OCI-LY7 (cell line): ENCODE data around the gene RCOR1. TPM values are rescaled to one million over a fixed set of nuclear protein-coding genes. Genes with fewer than 3 reads are reported as not detected.

Experiments used
- BruUV-seq: library from RNA; stranded (reverse); fragments of 400-500 nt; replicated peaks from 2 replicates; lab custom pipeline; 2021; lab: Mats Ljungman, UMichigan
- CTCF ChIA-PET: fragments of 300-600 bp; sonication (Branson Sonifier 250); formaldehyde crosslinking; loops from one replicate; lab custom pipeline; 2022; ENCODE audit warnings: antibody characterized with exemption; ENCODE audit not compliant: unreplicated experiment; lab: Charles Lee
- POLR2A ChIA-PET: fragments of 300-600 bp; sonication (Branson Sonifier 250); formaldehyde crosslinking; loops from one replicate; lab custom pipeline; 2022; ENCODE audit warnings: antibody characterized with exemption; lab: Charles Lee
- DNase-seq: peaks from one replicate; pipeline ENCODE4 v3.0.0-alpha.2; 2015; ENCODE audit warnings: low spot score
- H2AFZ ChIP-seq: fragments of 200-600 bp; sonication (generic), shearing (Covaris generic); 2 replicates; pipeline ENCODE4 v1.6.1; 2014; ENCODE audit warnings: mild to moderate bottlenecking, antibody characterized with exemption, low read length, moderate library complexity
- H3K27ac ChIP-seq: fragments of 200-600 bp; sonication (generic); 2 replicates; pipeline ENCODE4 v1.5.1; 2014; ENCODE audit warnings: mixed run types, low read depth, mild to moderate bottlenecking, moderate library complexity, low read length, inconsistent platforms; ENCODE audit not compliant: poor library complexity, severe bottlenecking
- H3K36me3 ChIP-seq: fragments of 200-600 bp; sonication (generic); 2 replicates; pipeline ENCODE4 v1.6.1; 2014; ENCODE audit warnings: mild to moderate bottlenecking, antibody characterized with exemption, low read length, moderate library complexity, mixed read lengths; ENCODE audit not compliant: insufficient read depth
- H3K4me1 ChIP-seq: fragments of 200-600 bp; sonication (generic); 2 replicates; pipeline ENCODE4 v1.5.1; 2014; ENCODE audit warnings: mild to moderate bottlenecking, low read length; ENCODE audit not compliant: insufficient read depth, poor library complexity, severe bottlenecking
- H3K4me2 ChIP-seq: fragments of 200-600 bp; sonication (generic); 2 replicates; pipeline ENCODE4 v1.6.1; 2014; ENCODE audit warnings: mild to moderate bottlenecking, low read length
- H3K4me3 ChIP-seq: fragments of 200-600 bp; sonication (generic); 2 replicates; pipeline ENCODE4 v1.5.1; 2014; ENCODE audit warnings: mild to moderate bottlenecking, low read depth, low read length; ENCODE audit not compliant: poor library complexity, severe bottlenecking
- H3K79me2 ChIP-seq: fragments of 200-600 bp; sonication (generic); 2 replicates; pipeline ENCODE4 v1.6.1; 2016; ENCODE audit warnings: low read depth, mild to moderate bottlenecking, low read length, moderate library complexity, mixed read lengths; ENCODE audit not compliant: insufficient read depth
- H3K9me2 ChIP-seq: fragments of 200-600 bp; sonication (generic); 2 replicates; pipeline ENCODE4 v1.6.1; 2016; ENCODE audit warnings: mild to moderate bottlenecking, low read length, mixed read lengths; ENCODE audit not compliant: insufficient read depth
- H3K9me3 ChIP-seq: fragments of 200-600 bp; sonication (generic); 2 replicates; pipeline ENCODE4 v1.6.1; 2014; ENCODE audit warnings: mild to moderate bottlenecking, mixed run types, low read length, mixed read lengths
- H4K20me1 ChIP-seq: fragments of 200-600 bp; sonication (generic); 2 replicates; pipeline ENCODE4 v1.6.1; 2014; ENCODE audit warnings: mild to moderate bottlenecking, antibody characterized with exemption, low read length, moderate library complexity, mixed read lengths; ENCODE audit not compliant: insufficient read depth
- CTCF ChIP-seq: fragments of 200-600 bp; sonication (generic); conservative IDR thresholded peaks from 2 replicates; pipeline ENCODE4 v1.5.1; 2014; ENCODE audit warnings: mild to moderate bottlenecking, antibody characterized with exemption, low read length, moderate library complexity, mixed read lengths
- EZH2phosphoT487 ChIP-seq: fragments of 200-600 bp; sonication (generic); IDR thresholded peaks from 2 replicates; pipeline ENCODE4 v1.6.1; 2018; ENCODE audit warnings: low read depth, borderline replicate concordance, mild to moderate bottlenecking, mixed run types, antibody characterized with exemption, low read length, moderate library complexity, mixed read lengths
- intact Hi-C: fragments of 100-400 bp; cut with micrococcal nuclease; formaldehyde crosslinking; loops from one replicate; pipeline ENCODE4 v1.10.0; 2022; ENCODE audit not compliant: unreplicated experiment
- total RNA-seq, 2 experiments: library from RNA; depleted of rRNA in 1 of 2; stranded (reverse); fragments of >200 nt in 1 of 2; shearing (Covaris generic) in 1 of 2; gene quantifications; 2 replicates each; pipeline ENCODE4 v1.2.3, GENCODE V29; 2014 to 2022

The RCOR1 gene
- total RNA-seq, 2 experiments from 2014 or later, result 12.1 to 30.2 TPM

DNA sequence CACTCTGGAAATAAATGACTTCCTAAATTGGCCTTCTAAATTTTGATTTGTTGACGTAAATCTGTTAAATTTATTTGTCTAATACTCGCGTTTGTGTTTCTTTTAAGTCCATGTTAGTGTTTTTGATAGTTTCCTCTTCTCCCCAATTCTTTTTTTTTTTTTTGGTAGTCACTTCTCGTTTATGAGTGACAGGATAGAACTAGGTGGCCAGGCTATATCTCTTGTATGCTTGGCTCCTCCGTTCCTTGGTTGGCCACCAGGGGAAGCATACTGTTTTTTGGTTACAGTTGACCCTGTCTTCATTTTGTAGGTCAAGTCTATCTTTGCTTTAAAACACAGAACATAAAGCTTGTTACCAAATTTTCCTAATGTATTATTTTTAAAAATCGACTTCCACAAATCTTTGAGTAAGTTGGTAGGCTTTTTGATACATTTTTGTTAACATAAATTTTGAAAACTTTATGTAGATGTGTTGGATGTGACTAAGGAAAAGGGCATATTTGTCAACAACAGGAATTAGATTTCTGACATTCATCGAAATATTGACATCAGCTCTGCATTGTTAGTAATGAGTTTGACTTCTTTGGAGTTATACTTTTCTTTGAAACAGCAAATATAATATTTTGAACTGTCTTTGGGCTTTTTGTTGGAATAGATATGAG lies 2.2 kb downstream of the RCOR1 start:
- ChIA-PET CTCF (interaction anchor here (1.3 to 1.4 kb wide), 2 partner anchors 13 to 70 kb away, joined by 4 to 5 read pairs; no protein-coding TSS in a partner anchor), POLR2A (interaction anchor here (0.7 to 3.5 kb wide), 13 partner anchors 9 to 805 kb away, joined by 3 to 18 read pairs (median 4); no protein-coding TSS in a partner anchor)
- peak; percentile 90 for DNase-seq
- H3K9me2 ChIP-seq, result no peaks in the 10 kb centered on the region
- peak; percentile 96 for TF ChIP-seq CTCF
- no peak for TF ChIP-seq EZH2phosphoT487
- intact Hi-C loops, result loop anchor here (1.0 to 5.0 kb wide), 3 partner anchors 14 to 323 kb away; no protein-coding TSS in a partner anchor
- peak overlapping the region; percentile 83 for H3K4me2 ChIP-seq
- H3K79me2 ChIP-seq, result peaks cover 50% of the 10 kb centered on the region
- peak overlapping the region; percentile 83 for H3K4me3 ChIP-seq
- peaks cover 18% of the 10 kb centered on the region for H3K4me1 ChIP-seq
- H3K9me3 ChIP-seq, result no peaks in the 10 kb centered on the region
- H4K20me1 ChIP-seq, result peaks cover 17% of the 10 kb centered on the region; the same call in 1 of the 2 replicates
- no peak overlapping the region for H2AFZ ChIP-seq
- BruUV-seq, result no TSS peak
- peak overlapping the region; percentile 92 for H3K27ac ChIP-seq
- H3K36me3 ChIP-seq, result peaks cover 25% of the 10 kb centered on the region

DNA sequence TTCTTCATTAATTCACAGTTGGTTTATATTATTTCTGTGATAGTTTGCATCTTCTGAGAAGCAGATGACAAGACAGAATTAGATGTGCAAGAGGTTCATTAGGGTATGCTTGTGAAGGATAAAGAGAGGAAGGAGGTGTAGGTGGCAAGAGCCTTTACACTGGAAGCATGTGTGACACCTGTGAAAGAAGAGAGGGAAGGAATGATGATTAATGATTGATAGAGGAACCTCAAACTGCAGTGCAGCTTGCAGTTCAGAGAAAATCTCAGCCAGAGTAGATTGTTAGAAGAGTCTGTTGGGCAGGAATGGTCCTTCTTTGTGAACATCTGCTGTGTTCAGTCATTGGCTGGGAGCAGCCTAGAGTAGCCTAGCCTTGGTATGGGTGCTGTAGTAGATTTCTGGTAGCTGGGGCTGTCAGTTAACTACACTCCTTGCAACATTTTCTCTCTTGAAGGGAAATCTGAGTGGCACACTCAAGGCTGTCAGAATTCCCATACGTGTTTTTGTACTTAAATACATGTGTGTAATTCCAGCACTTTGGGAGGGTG lies 9.0 kb downstream of the RCOR1 start:
- Histone ChIP-seq H3K4me1 (peaks cover 31% of the 10 kb centered on the region), H4K20me1 (peaks cover 10% of the 10 kb centered on the region), H3K27ac (no peak overlapping the region), H3K36me3 (peaks cover 11% of the 10 kb centered on the region), H3K9me2 (no peaks in the 10 kb centered on the region), H3K4me2 (no peak overlapping the region), H3K9me3 (no peaks in the 10 kb centered on the region), H2AFZ (no peak overlapping the region), H3K4me3 (no peak overlapping the region), H3K79me2 (peaks cover 71% of the 10 kb centered on the region)
- TF ChIP-seq CTCF (no peak), EZH2phosphoT487 (no peak)
- POLR2A ChIA-PET, result interaction anchor here (0.7 to 1.2 kb wide), 2 partner anchors 18 to 997 kb away, joined by 3 read pairs; no protein-coding TSS in a partner anchor
- DNase-seq, result no peak
- intact Hi-C loops, result no loop called here
- CTCF ChIA-PET, result no interaction called here
- no TSS peak for BruUV-seq
